HG02870 (cell line): Measurements from ENCODE around the gene PHF5A.

Experiments used
- ATAC-seq: cut with Tn5 transposase; IDR thresholded peaks from one replicate; pipeline ENCODE4 v1.9.1; 2021; ENCODE audit warnings: mild to moderate bottlenecking, moderate library complexity; ENCODE audit not compliant: unreplicated experiment

PHF5A gene

DNA sequence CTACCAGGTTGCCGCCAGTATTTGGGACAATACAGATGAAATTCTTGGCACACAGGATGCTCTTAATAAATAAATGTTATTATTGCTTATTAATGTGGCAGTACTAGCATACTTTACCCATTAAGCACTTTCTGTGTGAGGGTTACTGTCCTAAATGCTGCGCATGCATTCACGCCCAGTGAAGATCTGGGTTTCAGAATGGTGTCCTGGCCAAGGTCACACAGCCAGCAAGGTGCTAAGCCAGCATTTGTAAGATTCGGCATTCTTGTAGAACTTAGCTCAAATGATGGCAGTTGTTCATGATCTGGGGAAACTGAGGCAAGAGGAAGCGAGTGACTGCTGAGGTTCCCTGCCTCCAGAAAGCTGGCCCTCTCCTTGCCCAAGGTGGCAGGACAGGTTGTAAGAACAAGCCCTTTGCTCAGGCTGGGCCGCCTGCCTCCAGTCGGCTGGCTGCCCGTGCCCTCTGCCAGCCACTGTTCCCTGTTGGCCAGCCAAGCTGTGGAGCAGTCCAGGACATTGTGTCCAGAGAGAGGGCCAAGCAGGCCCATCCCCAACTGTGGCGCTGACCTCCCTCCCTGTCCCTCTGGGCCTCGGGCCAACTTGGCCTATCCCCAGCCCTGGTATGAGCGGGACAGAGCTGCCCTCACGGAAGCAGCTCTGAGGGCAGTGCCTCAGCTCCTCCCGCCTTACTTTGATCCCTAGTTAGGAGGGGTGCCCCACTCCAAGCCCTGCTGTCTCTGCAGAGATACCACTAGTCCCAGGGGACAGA lies 50.7 kb downstream of the PHF5A start:
- ATAC-seq: no peak

DNA sequence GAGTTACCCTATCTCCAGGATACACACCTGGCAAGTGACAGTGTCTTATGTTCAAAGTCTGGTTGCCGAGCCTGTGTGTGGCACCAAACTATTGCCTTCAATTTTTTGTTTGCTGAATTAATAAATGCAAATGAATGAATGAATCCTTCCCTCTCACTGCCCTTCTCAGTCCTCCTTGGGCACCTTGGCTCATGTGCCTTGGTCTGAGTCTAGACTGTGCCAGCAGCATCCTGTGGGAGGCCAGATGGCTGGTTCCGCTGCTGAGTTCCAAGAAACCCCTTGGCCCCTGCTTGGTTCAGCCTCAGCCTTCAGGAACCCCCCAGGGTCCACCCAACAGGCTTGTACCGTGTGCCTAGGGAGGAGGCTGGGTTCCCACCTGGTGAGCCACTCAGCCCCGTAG lies 52.9 kb downstream of the PHF5A start:
- ATAC-seq: no peak

DNA sequence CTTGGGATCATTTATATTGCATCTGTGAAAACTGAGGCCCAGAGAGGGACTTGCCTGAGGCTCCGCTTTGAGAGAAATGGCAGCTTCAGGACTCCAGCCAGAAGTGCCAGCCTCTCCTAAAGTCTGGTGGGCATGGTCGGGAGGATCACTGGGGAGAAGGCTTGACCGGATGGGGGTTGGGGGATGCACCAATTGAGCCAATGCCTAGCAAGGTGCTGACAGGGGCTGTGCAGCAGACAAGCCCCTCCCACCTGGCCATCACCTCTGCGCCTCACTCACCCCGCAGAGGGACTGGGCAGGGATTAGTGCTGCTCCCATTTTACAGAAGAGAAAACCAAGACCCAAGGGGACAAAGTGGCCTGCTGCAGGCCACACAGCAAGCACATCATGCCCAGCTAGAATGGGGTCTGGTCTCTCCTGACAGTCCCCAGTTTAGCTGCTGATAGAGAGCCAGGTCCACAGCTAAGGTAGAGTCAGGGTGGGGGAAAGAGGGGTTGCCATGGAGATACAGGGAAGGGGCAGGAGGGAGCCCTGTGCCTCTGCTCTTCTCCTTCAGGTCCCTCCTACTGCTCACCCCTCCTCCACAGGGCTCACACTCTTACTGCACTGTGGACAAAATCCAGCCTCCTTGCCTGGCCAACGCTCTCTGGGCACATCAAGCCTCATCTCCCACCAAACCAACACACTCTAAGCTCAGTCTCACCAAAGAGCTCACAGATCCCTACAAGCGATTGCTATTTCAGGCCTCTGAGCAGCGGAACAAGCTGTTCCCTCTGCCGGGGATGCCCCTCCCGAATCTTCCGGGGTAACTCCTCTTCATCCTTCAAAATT lies 57.3 kb downstream of the PHF5A start:
- no peak for ATAC-seq

DNA sequence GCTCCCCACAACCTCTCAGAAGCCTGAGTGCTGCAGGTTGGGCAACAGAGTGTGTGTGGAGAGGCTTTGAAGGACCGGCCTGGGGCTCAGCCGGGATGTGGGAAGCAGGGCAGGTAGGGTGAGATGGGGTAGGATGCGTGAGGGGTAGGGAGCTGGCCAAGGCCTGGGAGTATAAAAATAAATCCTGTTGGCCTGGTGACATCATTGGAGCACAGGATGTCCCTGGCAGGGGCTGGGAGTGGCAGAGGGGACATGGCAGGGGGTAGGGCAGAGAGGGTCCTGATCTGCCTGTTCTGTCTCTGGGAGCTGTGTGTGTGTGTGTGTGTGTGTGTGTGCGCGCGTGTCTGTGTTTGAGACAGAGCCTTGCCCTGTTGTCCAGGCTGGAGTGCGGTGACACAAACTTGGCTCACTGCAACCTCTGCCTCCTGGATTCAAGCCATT lies 58.2 kb downstream of the PHF5A start:
- no peak for ATAC-seq
